Measurements from ENCODE around the gene NINJ1. TPM values are rescaled to one million over a fixed set of nuclear protein-coding genes. Genes with fewer than 3 reads are reported as not detected.

Gene NINJ1
- total RNA-seq, 4 donors from 2014 or later, result 64.6 to 113 (median 94.8) TPM

DNA sequence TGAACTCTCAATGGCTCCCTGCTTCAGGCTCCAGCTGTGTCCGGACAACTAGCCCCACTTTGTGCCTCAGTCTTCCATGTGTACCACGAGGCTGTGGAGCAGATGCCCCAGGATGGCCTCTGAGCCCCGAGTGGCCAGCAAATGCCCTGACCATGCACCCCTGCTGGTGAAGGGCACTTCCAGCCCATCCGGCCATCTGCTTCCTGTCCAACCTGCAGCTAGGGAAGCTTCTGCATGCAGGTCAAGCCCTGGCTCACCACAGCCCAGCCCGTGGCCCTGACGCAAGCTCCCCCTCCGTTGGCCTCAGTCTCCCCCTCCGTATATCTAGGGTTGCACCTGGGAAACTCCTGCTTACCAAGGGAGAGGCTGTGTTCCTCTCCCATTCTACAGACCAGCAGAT, 4.8 kb downstream of the NINJ1 start:
- H3K4me3 ChIP-seq (ENCODE audit: low read depth, poor library complexity, severe bottlenecking), result no peak overlapping the region

DNA sequence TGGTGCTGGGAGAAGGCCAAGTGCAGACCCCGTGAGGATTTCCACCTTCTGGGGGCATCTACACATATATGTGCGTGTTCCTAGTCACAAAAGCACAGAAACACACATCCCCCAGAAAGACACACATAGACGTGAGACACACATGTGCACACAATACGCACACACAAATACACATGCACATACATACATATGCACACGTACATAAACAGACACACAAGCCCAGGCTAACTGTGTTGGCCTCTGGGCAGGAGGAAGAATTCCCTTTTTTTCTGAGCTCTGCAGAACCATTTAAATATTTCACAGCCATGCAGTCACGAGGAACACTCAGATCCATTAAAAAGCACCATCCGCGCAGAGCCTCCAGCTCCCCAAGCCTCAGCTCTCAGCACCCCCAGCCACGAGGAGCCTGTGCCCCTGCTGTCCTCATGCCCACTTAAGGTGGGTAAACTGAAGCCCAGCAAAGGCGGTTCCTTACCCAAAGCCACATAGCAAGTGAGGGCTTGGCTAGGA, 5.3 kb downstream of the NINJ1 start:
- no peak for DNase-seq (ENCODE audit: low spot score in 2 of 2)
- TF ChIP-seq, protein P1, sequence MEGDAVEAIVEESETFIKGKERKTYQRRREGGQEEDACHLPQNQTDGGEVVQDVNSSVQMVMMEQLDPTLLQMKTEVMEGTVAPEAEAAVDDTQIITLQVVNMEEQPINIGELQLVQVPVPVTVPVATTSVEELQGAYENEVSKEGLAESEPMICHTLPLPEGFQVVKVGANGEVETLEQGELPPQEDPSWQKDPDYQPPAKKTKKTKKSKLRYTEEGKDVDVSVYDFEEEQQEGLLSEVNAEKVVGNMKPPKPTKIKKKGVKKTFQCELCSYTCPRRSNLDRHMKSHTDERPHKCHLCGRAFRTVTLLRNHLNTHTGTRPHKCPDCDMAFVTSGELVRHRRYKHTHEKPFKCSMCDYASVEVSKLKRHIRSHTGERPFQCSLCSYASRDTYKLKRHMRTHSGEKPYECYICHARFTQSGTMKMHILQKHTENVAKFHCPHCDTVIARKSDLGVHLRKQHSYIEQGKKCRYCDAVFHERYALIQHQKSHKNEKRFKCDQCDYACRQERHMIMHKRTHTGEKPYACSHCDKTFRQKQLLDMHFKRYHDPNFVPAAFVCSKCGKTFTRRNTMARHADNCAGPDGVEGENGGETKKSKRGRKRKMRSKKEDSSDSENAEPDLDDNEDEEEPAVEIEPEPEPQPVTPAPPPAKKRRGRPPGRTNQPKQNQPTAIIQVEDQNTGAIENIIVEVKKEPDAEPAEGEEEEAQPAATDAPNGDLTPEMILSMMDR (IDR thresholded peaks at IDR 0.05), result no peak
- no peak for TF ChIP-seq POLR2A (IDR thresholded peaks at IDR 0.05)
- 69 to 79% methylated on average over 9 to 10 of the region's 10 CpGs for WGBS, 2 donors
- intact Hi-C loops (cut with DNase I; ENCODE audit: low total_unique reads), result loop anchor here (1.0 kb wide), 1 partner anchor 30 kb away; no protein-coding TSS in a partner anchor
- no peak overlapping the region for H3K4me3 ChIP-seq (ENCODE audit: low read depth, poor library complexity, severe bottlenecking)

More for the DNA sequence above, 4.8 kb downstream of the NINJ1 start:
- TF ChIP-seq POLR2A (IDR thresholded peaks at IDR 0.05), result no peak
- no peak for DNase-seq (ENCODE audit: low spot score in 2 of 2)
- intact Hi-C loops (cut with DNase I; ENCODE audit: low total_unique reads), result loop anchor here (1.0 kb wide), 1 partner anchor 29 kb away; no protein-coding TSS in a partner anchor
- WGBS, 2 donors, result 62 to 67% methylated on average over 8 of the region's 8 CpGs

DNA sequence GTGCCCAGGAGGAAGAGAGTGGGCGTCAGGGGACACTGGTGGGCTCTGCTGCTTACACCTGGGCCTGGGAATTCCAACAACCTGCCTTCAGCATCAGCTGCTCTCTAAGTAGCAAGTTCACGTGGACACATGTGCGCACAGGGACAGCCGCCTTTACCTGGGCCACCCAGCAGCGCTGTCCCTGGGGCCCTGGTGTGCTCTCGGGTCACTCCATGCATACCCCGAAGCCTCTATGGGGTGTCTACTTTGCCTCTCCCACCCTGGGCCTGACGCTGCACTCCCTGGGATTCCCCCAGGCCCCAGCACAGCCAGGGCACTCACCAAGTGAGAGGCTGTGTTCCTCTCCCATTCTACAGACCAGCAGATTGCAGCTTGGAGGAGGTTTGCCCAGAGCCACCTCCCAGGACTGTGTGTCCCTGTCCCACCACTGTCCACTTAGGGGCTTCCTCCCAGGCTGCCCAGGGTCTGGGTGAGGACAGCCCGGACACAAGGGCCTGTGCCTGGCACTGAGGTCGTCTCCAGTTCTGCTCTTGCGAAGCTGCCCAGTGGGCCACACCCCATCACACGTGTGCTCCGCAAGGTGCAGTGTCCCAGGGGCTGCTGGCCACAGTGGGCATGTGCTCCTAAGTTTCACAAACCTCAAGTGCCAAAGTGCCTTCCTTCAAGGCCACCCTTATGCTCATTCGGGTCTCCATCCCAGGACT, 5.9 kb downstream of the NINJ1 start:
- peak in 1 of 2 donors; percentile 80 for DNase-seq (ENCODE audit: low spot score in 2 of 2)
- WGBS, 2 donors, result 66 to 71% methylated on average over 13 to 14 of the region's 14 CpGs
- TF ChIP-seq, protein P1 (IDR thresholded peaks at IDR 0.05), result no peak
- no peak for TF ChIP-seq POLR2A (IDR thresholded peaks at IDR 0.05)
- no peak overlapping the region for H3K4me3 ChIP-seq (ENCODE audit: low read depth, poor library complexity, severe bottlenecking)
- intact Hi-C loops (cut with DNase I; ENCODE audit: low total_unique reads), result no loop called here

DNA sequence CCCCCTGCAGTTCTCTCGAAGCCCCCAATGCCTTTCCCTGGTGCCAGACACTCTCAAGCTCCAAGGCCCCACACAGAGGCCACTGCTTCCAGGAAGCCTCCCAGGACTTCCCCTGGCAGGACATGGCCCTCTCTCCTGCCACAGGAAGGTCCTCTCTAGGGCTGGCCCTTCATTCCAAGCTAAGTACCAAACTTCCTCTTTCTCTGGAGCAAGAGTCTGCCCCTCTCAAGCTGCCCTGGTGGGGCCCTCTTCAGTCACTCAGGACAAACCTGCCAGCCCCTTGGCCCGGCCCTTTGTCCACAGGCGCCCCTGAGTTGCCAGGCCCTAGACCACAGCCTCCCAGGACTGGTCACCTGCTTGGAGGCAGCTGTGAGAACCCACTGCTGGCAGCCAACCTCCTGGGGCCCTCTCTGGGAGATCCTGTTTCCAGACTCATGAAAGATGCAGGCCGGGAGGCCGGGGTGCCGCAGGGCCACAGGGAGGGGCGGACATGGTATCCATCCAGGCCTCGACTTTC, 6.6 kb downstream of the NINJ1 start:
- TF ChIP-seq, protein P1 (IDR thresholded peaks at IDR 0.05), result no peak
- no peak for TF ChIP-seq POLR2A (IDR thresholded peaks at IDR 0.05)
- H3K4me3 ChIP-seq (ENCODE audit: low read depth, poor library complexity, severe bottlenecking), result no peak overlapping the region
- intact Hi-C loops (cut with DNase I; ENCODE audit: low total_unique reads), result no loop called here
- peak in 1 of 2 donors; percentile 86 for DNase-seq (ENCODE audit: low spot score in 2 of 2)
- WGBS, 2 donors, result 41 to 57% methylated on average over 8 of the region's 8 CpGs

DNA sequence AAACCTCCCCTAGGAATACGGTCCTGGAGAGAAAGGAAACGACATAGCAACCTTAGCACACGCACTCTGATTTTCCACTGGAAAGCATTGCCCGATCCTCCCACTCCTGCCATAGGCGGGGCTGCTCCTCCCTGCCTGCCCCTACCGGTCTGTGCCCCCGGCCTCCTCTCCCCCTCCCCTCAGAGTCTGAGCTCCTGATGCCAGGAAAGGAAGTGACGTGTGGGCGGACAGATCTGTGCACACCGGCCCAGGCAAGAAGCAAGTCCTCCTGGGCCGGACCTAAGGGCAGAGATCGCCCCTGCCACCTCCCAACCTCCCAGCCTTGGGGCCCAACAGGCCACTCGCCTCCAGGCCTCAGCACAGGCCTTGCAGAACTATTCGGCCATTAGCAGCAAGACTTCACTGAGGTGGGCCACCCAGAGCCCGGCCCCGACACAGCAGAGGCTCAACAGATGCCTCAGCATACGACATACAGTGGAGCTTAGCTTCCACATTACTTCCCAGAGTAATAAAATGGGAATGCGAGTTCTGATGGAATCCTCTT, 7.2 kb downstream of the NINJ1 start:
- peak in 1 of 2 donors; percentile 89 for DNase-seq (ENCODE audit: low spot score in 2 of 2)
- intact Hi-C loops (cut with DNase I; ENCODE audit: low total_unique reads), result no loop called here
- no peak for TF ChIP-seq POLR2A (IDR thresholded peaks at IDR 0.05)
- TF ChIP-seq, protein P1 (IDR thresholded peaks at IDR 0.05), result no peak
- no peak overlapping the region for H3K4me3 ChIP-seq (ENCODE audit: low read depth, poor library complexity, severe bottlenecking)
- 41 to 48% methylated on average over 18 of the region's 18 CpGs for WGBS, 2 donors

DNA sequence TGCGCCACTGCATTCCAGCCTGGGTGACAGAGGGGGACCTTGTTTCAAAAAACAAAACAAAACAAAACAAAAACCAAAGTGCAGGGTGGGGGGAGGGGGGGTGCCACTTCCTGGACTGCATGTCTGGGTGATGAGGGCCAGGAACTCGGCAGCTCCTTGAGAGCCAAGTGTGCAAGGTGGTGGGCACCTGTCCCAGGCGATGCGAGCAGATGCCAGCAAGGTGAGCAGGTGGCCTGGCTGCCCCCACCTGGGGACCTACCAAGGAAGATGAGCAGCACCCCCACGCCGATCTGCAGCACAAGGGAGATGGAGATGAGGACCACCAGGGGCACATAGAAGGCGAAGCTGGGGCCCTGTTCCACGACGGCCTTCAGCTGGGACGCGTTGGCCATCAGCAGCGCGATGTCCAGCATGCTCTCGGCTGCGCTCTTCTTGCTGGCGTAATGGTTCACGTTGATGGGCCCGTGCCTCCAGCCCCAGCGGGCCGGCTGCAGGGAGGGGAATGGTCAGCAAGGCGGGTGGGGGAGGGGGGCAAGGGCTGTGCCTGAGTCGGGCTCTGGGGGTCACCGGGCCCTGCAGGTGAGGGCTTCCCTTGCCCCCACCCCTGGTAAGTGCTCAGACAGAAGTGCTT, 7.8 kb downstream of the NINJ1 start:
- intact Hi-C loops (cut with DNase I; ENCODE audit: low total_unique reads), result no loop called here
- DNase-seq (ENCODE audit: low spot score in 2 of 2), result peak in 1 of 2 donors; percentile 81
- no peak overlapping the region for H3K4me3 ChIP-seq (ENCODE audit: low read depth, poor library complexity, severe bottlenecking)
- 80 to 85% methylated on average over 16 to 22 of the region's 23 CpGs for WGBS, 2 donors
- TF ChIP-seq, protein P1 (IDR thresholded peaks at IDR 0.05), result no peak
- TF ChIP-seq POLR2A (IDR thresholded peaks at IDR 0.05), result no peak

Data from lower leg skin (tissue), 4 donors.